ENCODE results near the gene NID1. TPM values are rescaled to one million over a fixed set of nuclear protein-coding genes. Genes with fewer than 3 reads are reported as not detected.
"Not testable (repeated sequence)": the region's sequence is repeated elsewhere in the genome, so short reads cannot be mapped to it uniquely, and the experiment has no call there.

The NID1 gene
- total RNA-seq, 4 donors from 2014 or later = 27.8 to 91.8 (median 69.4) TPM

DNA sequence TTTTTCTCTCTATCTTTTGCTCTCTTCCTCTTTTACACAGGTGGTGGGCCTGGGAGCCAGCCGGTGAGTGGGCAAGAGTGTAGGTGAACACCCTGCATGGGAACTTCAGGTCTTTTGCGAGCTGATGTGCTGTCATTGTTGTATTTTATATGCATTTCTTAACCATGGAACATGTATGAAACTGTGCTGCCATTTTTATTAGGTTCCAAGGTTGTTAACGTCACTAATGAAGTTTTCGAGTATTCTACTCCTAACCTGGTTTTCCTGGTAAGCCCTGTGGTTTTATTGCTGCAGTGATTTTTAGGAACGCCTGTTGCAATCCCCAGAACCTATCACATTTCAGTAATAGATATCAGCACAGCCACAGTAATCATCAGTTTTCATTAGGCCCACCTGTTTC is 14.8 kb upstream of the NID1 start:
- TF ChIP-seq CTCF (IDR thresholded peaks at IDR 0.05) (no peak), POLR2A (IDR thresholded peaks at IDR 0.05) (no peak)
- Histone ChIP-seq H3K4me1 (peaks cover 0 to 5% of the 10 kb centered on the region in 2 donors), H3K36me3 (no peaks in the 10 kb centered on the region), H3K27ac (no peak overlapping the region), H3K4me3 (replicated peaks in 1 of 3) (no peak overlapping the region), H3K9me3 (no peaks in the 10 kb centered on the region), H3K27me3 (no peaks in the 10 kb centered on the region)
- 92 to 95% methylated on average over 5 of the region's 5 CpGs for WGBS, 2 donors
- intact Hi-C loops (cut with DNase I) = no loop called here
- no peak for DNase-seq

DNA sequence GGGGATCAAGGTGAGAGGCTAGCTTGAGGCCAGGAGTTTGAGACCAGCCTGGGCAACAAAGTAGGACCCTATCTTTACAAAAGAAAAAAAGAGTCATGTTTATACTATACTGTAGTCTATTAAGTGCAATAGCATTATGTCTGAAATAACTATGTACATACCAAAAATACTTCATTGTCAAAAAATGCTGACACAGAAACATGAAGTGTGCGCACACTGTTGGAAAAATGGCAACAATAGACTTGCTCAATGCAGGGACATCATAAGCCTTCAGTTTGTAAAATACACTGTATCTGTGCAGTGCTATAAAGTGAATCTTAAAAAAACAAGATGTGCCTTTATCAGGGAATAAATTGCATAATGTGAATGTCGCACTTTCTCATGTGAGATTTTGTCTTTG is 14.1 kb upstream of the NID1 start:
- TF ChIP-seq CTCF (IDR thresholded peaks at IDR 0.05) (no peak), POLR2A (IDR thresholded peaks at IDR 0.05) (no peak)

GRCh38 chr1:236078077-236078476 is 13.2 kb upstream of the NID1 start:
- intact Hi-C loops (cut with DNase I); H3K4me3 ChIP-seq (replicated peaks in 1 of 3); H3K9me3 ChIP-seq; DNase-seq; H3K27me3 ChIP-seq; H3K36me3 ChIP-seq; H3K4me1 ChIP-seq; H3K27ac ChIP-seq: not testable (repeated sequence)
- WGBS, 2 donors = 92 to 99% methylated on average over 4 of the region's 4 CpGs

More for the DNA sequence above, 14.1 kb upstream of the NID1 start:
- H3K27ac ChIP-seq = no peak overlapping the region
- DNase-seq = no peak
- no peaks in the 10 kb centered on the region for H3K9me3 ChIP-seq
- H3K4me3 ChIP-seq (replicated peaks in 1 of 3) = no peak overlapping the region
- H3K27me3 ChIP-seq = no peaks in the 10 kb centered on the region
- intact Hi-C loops (cut with DNase I) = no loop called here
- H3K4me1 ChIP-seq = peaks cover 0 to 5% of the 10 kb centered on the region in 2 donors
- WGBS, 2 donors = 86 to 92% methylated on average over 2 of the region's 2 CpGs
- no peaks in the 10 kb centered on the region for H3K36me3 ChIP-seq

DNA sequence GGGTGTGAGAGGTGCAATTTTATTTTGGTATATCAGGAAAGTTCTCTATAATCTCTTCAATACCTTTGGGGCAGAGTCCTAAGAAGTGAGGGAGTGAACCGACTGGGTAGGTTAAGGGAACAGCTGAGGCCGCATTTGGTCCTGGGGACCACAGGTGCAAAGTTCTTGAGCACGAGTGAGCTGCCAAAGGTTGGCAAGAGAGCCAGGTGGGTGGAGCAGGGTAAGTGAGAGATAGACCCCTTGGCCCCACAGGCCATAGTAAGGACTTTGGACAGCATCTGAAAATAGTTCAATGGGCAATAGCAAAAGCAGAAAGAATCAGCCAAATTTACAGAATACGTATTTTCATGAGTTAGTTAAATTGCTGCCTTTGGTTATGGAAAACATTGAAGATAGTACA is 11.0 kb upstream of the NID1 start:
- Histone ChIP-seq H3K4me1 (no peaks in the 10 kb centered on the region), H3K36me3 (no peaks in the 10 kb centered on the region), H3K4me3 (replicated peaks in 1 of 3) (no peak overlapping the region), H3K27me3 (no peaks in the 10 kb centered on the region), H3K9me3 (no peaks in the 10 kb centered on the region), H3K27ac (no peak overlapping the region)
- WGBS, 2 donors = 83 to 87% methylated on average over 4 of the region's 4 CpGs
- TF ChIP-seq POLR2A (IDR thresholded peaks at IDR 0.05) (no peak), CTCF (IDR thresholded peaks at IDR 0.05) (no peak)
- no peak for DNase-seq
- intact Hi-C loops (cut with DNase I) = no loop called here

- H3K4me3 ChIP-seq (replicated peaks in 1 of 3) = no peak overlapping the region
- no peak overlapping the region for H3K27ac ChIP-seq
Observed at GRCh38 chr1:236073307-236073897, 8.5 kb upstream of the NID1 start.

More at GRCh38 chr1:236073307-236073897, 8.5 kb upstream of the NID1 start:
- no peaks in the 10 kb centered on the region for H3K27me3 ChIP-seq
- TF ChIP-seq POLR2A (IDR thresholded peaks at IDR 0.05) (no peak), CTCF (IDR thresholded peaks at IDR 0.05) (no peak)
- no peaks in the 10 kb centered on the region for H3K9me3 ChIP-seq
- WGBS, 2 donors = 91 to 93% methylated on average over 4 of the region's 4 CpGs
- no peaks in the 10 kb centered on the region for H3K4me1 ChIP-seq
- DNase-seq = no peak
- H3K36me3 ChIP-seq = no peaks in the 10 kb centered on the region
- intact Hi-C loops (cut with DNase I) = no loop called here

Measured in thyroid gland (tissue), 4 donors.